ENCODE data around the gene SPATA7. TPM values are rescaled to one million over a fixed set of nuclear protein-coding genes. Genes with fewer than 3 reads are reported as not detected.

Gene SPATA7
- total RNA-seq, 1 experiment from 2014 or later, result 2.3 TPM

GRCh38 chr14:88420187-88420586 lies 34.7 kb downstream of the SPATA7 start:
- DNase-seq (ENCODE audit: low spot score), result no peak

GRCh38 chr14:88421286-88421685 lies 35.8 kb downstream of the SPATA7 start:
- no peak for DNase-seq (ENCODE audit: low spot score)

- no peak for DNase-seq (ENCODE audit: low spot score)
Observed at GRCh38 chr14:88422047-88422446, 36.6 kb downstream of the SPATA7 start.

- DNase-seq (ENCODE audit: low spot score), result no peak
Observed at GRCh38 chr14:88422919-88423650, 37.6 kb downstream of the SPATA7 start.

GRCh38 chr14:88424573-88424972 lies 39.1 kb downstream of the SPATA7 start:
- DNase-seq (ENCODE audit: low spot score), result no peak

GRCh38 chr14:88426271-88426670 lies 40.8 kb downstream of the SPATA7 start:
- DNase-seq (ENCODE audit: low spot score), result no peak

GRCh38 chr14:88430976-88431375 lies 45.5 kb downstream of the SPATA7 start:
- no peak for DNase-seq (ENCODE audit: low spot score)

GRCh38 chr14:88437658-88438057 lies 52.2 kb downstream of the SPATA7 start:
- peak; percentile 17 for DNase-seq (ENCODE audit: low spot score)

GRCh38 chr14:88439088-88439487 lies 53.6 kb downstream of the SPATA7 start:
- DNase-seq (ENCODE audit: low spot score), result no peak

GRCh38 chr14:88452231-88452630 lies 66.8 kb downstream of the SPATA7 start:
- peak; percentile 2 for DNase-seq (ENCODE audit: low spot score)

- DNase-seq (ENCODE audit: low spot score), result no peak
Observed at GRCh38 chr14:88454886-88455285, 69.4 kb downstream of the SPATA7 start.

GRCh38 chr14:88463318-88463717 lies 77.9 kb downstream of the SPATA7 start:
- DNase-seq (ENCODE audit: low spot score), result peak; percentile 19

- DNase-seq (ENCODE audit: low spot score), result no peak
Observed at GRCh38 chr14:88468406-88468805, 82.9 kb downstream of the SPATA7 start.

GRCh38 chr14:88470542-88471440 lies 85.3 kb downstream of the SPATA7 start:
- no peak for DNase-seq (ENCODE audit: low spot score)

- no peak for DNase-seq (ENCODE audit: low spot score)
Observed at GRCh38 chr14:88473791-88474190, 88.3 kb downstream of the SPATA7 start.

GRCh38 chr14:88476214-88476774 lies 90.8 kb downstream of the SPATA7 start:
- no peak for DNase-seq (ENCODE audit: low spot score)

- no peak for DNase-seq (ENCODE audit: low spot score)
Observed at GRCh38 chr14:88476825-88477224, 91.4 kb downstream of the SPATA7 start.

GRCh38 chr14:88477513-88478250 lies 92.2 kb downstream of the SPATA7 start:
- no peak for DNase-seq (ENCODE audit: low spot score)

- DNase-seq (ENCODE audit: low spot score), result no peak
Observed at GRCh38 chr14:88478931-88479330, 93.5 kb downstream of the SPATA7 start.

GRCh38 chr14:88479574-88479987 lies 94.1 kb downstream of the SPATA7 start:
- no peak for DNase-seq (ENCODE audit: low spot score)

- no peak for DNase-seq (ENCODE audit: low spot score)
Observed at GRCh38 chr14:88481059-88481458, 95.6 kb downstream of the SPATA7 start.

- DNase-seq (ENCODE audit: low spot score), result no peak
Observed at GRCh38 chr14:88481794-88482193, 96.3 kb downstream of the SPATA7 start.
